Breast epithelium (tissue), 3 donors: Measurements from ENCODE around the gene NCOA4.

ENCODE experiments used
- CTCF ChIP-seq, 3 donors: fragments of 450-650 bp; IDR thresholded peaks; one replicate each; pipeline ENCODE4 v1.5.1; 2016 to 2017; ENCODE audit warnings: antibody characterized with exemption in 3 of 3, mild to moderate bottlenecking in 3 of 3, moderate library complexity in 3 of 3
- POLR2A ChIP-seq: fragments of 450-650 bp; IDR thresholded peaks from one replicate; pipeline ENCODE4 v1.6.1; 2016; ENCODE audit warnings: antibody characterized with exemption, mild to moderate bottlenecking, moderate library complexity
- POLR2AphosphoS5 ChIP-seq, 3 donors: sonication (generic); formaldehyde crosslinking; IDR thresholded peaks; one replicate each; pipeline ENCODE4 v1.6.1; 2017; ENCODE audit warnings: antibody characterized with exemption in 3 of 3

- TF ChIP-seq CTCF (IDR thresholded peaks at IDR 0.05) (no peak), POLR2AphosphoS5 (IDR thresholded peaks at IDR 0.05) (no peak), POLR2A (no peak)
Measured at GRCh38 chr10:46016190-46016589, 14.2 kb downstream of the NCOA4 start.
